HG03439 (cell line): ENCODE data around the gene LAMC2.

Experiments
- ATAC-seq: cut with Tn5 transposase; IDR thresholded peaks from one replicate; pipeline ENCODE4 v1.9.1; 2021; ENCODE audit warnings: mild to moderate bottlenecking, moderate library complexity; ENCODE audit not compliant: unreplicated experiment

LAMC2 gene

GRCh38 chr1:183283286-183283685 lies 97.2 kb downstream of the LAMC2 start:
- no peak for ATAC-seq

GRCh38 chr1:183284086-183284485 lies 98.0 kb downstream of the LAMC2 start:
- ATAC-seq: no peak

GRCh38 chr1:183285256-183285655 lies 99.2 kb downstream of the LAMC2 start:
- no peak for ATAC-seq

- no peak for ATAC-seq
These were observed 99.7 kb downstream of the LAMC2 start for GRCh38 chr1:183285746-183286145.

GRCh38 chr1:183287191-183287675 lies 101.2 kb downstream of the LAMC2 start:
- no peak for ATAC-seq

- ATAC-seq: no peak
These were observed 102.5 kb downstream of the LAMC2 start for GRCh38 chr1:183288583-183288982.

GRCh38 chr1:183289051-183289496 lies 103.0 kb downstream of the LAMC2 start:
- ATAC-seq: no peak

- no peak for ATAC-seq
These were observed 104.6 kb downstream of the LAMC2 start for GRCh38 chr1:183290628-183291027.

- ATAC-seq: no peak
These were observed 105.2 kb downstream of the LAMC2 start for GRCh38 chr1:183291216-183291762.

- ATAC-seq: no peak
These were observed 105.9 kb downstream of the LAMC2 start for GRCh38 chr1:183291802-183292514.

- no peak for ATAC-seq
These were observed 107.2 kb downstream of the LAMC2 start for GRCh38 chr1:183293241-183293640.

GRCh38 chr1:183293876-183294275 lies 107.8 kb downstream of the LAMC2 start:
- no peak for ATAC-seq
